Stomach smooth muscle (tissue), 2 donors: ENCODE measurements around the gene ADAMTSL1.
"Not testable (repeated sequence)": the region's sequence is repeated elsewhere in the genome, so short reads cannot be mapped to it uniquely, and the experiment has no call there.

Source experiments
- H3K27ac ChIP-seq: one replicate; pipeline ENCODE4 v1.7.0; 2013; ENCODE audit warnings: mild to moderate bottlenecking, low read length, inconsistent platforms
- H3K27me3 ChIP-seq, 2 donors: one replicate each; pipeline ENCODE4 v1.7.0; 2013; ENCODE audit warnings: low read length in 2 of 2; ENCODE audit not compliant: insufficient read depth in 2 of 2, control insufficient read depth in 1 of 2
- H3K36me3 ChIP-seq, 2 donors: one replicate each; pipeline ENCODE4 v1.7.0; 2013; ENCODE audit warnings: low read length in 2 of 2; ENCODE audit not compliant: control insufficient read depth in 2 of 2, insufficient read depth in 2 of 2
- H3K4me1 ChIP-seq: one replicate; pipeline ENCODE4 v1.7.0; 2013; ENCODE audit warnings: low read length; ENCODE audit not compliant: control insufficient read depth, insufficient read depth
- H3K4me3 ChIP-seq, 2 donors: one replicate each; pipeline ENCODE4 v1.7.0; 2013; ENCODE audit warnings: low read length in 2 of 2
- H3K9ac ChIP-seq, 2 donors: one replicate each; pipeline ENCODE4 v1.7.0; 2013; ENCODE audit warnings: low read length in 2 of 2, mild to moderate bottlenecking in 1 of 2
- H3K9me3 ChIP-seq, 2 donors: one replicate each; pipeline ENCODE4 v1.7.0; 2013; ENCODE audit warnings: low read length in 2 of 2; ENCODE audit not compliant: control insufficient read depth in 2 of 2
- donor health status: healthy.
- donor health status: Pancreatic carcinoma.

The ADAMTSL1 gene

DNA sequence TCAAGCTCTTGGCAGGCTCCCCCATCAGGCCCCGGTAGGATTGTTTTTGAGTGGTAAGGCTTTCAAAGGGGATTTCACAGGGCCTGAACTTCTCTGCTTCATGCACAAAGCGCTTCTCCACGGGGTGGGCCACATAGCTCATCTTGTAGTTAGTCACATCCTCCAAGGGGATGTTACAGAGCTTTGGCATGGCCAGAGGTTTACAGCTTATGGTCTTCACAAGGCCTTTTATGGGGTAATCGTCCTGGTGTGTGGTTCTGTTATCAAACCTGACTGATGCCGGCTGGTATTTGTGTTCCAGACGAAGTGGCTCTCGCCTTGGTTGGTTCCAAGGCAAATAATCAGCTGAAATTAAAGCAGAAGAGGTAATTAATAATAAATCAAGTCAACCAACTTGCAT lies 454.8 kb downstream of the ADAMTSL1 start:
- Histone ChIP-seq H3K9me3 (no peaks in the 10 kb centered on the region), H3K36me3 (no peaks in the 10 kb centered on the region), H3K9ac (no peak overlapping the region), H3K27me3 (no peaks in the 10 kb centered on the region), H3K27ac (no peak overlapping the region), H3K4me3 (no peak overlapping the region), H3K4me1 (no peaks in the 10 kb centered on the region)

DNA sequence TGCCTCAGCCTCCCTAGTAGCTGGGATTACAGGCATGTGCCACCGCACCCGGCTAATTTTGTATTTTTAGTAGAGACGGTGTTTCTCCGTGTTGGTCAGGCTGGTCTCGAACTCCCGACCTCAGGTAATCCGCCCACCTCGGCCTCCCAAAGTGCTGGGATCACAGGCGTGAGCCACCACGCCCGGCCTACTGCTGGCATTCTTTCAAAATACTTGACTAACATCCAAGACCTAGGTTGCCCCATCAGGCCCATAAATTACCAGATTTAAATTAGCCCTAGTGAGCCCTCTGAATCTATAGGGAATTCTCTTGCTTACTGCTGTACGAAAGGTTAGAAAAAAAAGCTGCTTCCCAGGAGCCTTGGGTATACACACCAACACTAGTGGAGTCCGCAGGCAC lies 456.7 kb downstream of the ADAMTSL1 start:
- not testable (repeated sequence) for H3K9ac ChIP-seq, H3K9me3 ChIP-seq, H3K27me3 ChIP-seq, H3K4me3 ChIP-seq, H3K36me3 ChIP-seq, H3K4me1 ChIP-seq, H3K27ac ChIP-seq

DNA sequence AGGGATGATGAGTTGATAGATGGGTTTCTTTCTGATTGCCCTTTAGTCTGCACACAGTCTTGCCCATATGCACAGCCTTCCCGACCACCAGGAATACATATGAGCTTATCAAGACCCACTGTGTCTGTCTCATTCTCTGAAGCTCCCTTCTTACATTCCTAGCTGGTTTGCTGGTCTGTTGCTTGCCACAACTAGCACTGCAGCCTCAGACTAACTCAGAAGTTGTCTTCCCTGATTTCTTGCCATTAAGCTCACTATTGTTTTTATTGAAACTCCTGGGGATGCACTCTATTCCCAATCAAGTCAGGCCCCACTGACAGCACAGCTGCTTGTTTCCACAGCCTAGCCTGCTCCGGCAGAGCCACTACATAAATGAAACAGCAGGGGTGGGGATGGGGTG lies 461.6 kb downstream of the ADAMTSL1 start:
- no peaks in the 10 kb centered on the region for H3K27me3 ChIP-seq
- H3K36me3 ChIP-seq, result no peaks in the 10 kb centered on the region
- no peak overlapping the region for H3K27ac ChIP-seq
- no peaks in the 10 kb centered on the region for H3K9me3 ChIP-seq
- H3K9ac ChIP-seq, result no peak overlapping the region
- H3K4me1 ChIP-seq, result no peaks in the 10 kb centered on the region
- no peak overlapping the region for H3K4me3 ChIP-seq

DNA sequence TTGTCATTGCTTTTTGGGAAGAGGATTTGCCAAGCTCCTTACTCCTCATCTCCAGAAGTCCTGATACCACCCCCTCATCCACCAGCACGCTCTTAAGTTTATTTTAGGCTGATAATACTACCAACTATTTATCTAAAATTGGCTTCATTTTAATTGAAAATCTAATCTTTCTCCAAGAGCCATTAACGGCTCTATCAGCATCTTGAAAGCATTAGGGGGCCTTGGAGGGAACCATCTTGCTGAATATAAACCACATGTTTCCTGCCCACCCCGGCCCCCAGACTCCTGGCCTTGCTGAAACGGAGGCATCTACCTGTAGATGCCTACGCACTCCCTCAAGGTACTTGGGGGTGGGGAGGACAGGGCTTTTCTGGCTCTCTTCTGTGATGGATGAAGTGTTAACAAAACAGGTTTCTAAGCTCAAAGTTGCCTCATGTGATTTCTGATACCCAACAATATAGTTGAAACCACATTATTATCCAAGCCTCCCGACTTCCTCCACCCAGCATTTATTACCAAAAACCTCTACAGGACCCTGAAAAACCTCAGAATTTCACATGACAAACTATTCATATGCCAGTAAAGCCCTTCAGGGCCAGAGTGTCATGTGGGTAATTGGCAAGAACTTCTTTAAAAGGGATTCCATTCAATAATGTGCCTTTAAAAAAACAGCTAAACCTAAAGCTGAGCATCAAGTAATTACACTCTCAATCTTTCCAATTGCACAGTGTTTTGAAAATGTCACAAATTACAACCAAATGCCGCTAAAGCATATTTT lies 462.3 kb downstream of the ADAMTSL1 start:
- Histone ChIP-seq H3K9ac (no peak overlapping the region), H3K9me3 (no peaks in the 10 kb centered on the region), H3K27ac (no peak overlapping the region), H3K36me3 (no peaks in the 10 kb centered on the region), H3K4me3 (no peak overlapping the region), H3K4me1 (no peaks in the 10 kb centered on the region), H3K27me3 (no peaks in the 10 kb centered on the region)

DNA sequence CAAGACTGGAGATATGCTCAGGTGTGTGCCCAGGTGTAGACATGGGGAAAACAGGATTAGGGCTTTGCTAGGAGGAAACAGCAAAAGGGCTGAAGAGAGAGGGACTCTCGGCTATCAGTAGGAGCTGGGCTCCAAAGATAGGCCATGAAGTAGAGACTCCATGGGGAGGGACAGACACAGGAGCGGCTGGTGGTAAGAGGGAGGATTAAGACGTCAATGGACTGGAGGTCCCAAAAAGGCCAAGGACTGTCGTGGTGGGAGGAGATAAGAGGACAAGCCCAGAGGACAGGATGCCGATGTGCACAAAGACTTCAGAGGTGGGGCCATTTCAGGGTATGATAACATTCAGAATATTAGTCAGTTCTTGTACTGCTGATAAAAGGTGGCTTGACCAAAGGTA lies 466.0 kb downstream of the ADAMTSL1 start:
- Histone ChIP-seq H3K9me3 (no peaks in the 10 kb centered on the region), H3K4me3 (no peak overlapping the region), H3K36me3 (no peaks in the 10 kb centered on the region), H3K27me3 (no peaks in the 10 kb centered on the region), H3K27ac (no peak overlapping the region), H3K9ac (no peak overlapping the region), H3K4me1 (no peaks in the 10 kb centered on the region)

DNA sequence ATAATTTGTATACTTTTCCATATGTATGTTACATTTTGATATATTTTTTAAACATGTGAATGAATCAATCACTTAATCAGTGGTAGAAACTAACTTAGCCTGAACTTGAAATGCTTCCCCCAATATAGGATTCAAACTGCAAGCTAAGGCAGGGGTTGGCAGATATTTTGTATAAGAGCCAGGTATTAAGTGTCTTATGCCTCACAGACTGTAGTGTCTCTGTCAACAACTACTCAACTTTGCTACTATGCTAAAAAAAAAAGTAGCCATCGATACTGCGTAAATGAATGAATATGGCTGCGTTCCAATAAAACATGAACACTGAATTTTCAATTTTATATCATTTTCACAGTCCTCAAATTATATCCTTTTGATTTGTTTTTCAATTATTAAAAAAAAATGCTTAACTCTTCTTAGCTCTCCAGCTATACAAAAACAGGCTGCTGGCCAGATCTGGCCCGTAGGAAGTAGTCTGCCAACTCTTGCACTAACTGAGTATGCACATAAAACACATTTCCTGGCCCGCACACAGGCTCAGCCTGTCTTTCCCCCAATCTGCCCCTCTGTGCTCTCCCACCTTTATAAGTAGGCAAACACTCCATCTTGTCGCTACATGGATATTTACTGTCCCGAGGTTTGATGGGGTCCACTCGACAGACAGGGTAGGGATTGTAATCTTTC lies 467.2 kb downstream of the ADAMTSL1 start:
- no peak overlapping the region for H3K4me3 ChIP-seq
- H3K27ac ChIP-seq, result no peak overlapping the region
- H3K4me1 ChIP-seq, result no peaks in the 10 kb centered on the region
- no peaks in the 10 kb centered on the region for H3K36me3 ChIP-seq
- no peaks in the 10 kb centered on the region for H3K9me3 ChIP-seq
- H3K27me3 ChIP-seq, result no peaks in the 10 kb centered on the region
- H3K9ac ChIP-seq, result no peak overlapping the region

DNA sequence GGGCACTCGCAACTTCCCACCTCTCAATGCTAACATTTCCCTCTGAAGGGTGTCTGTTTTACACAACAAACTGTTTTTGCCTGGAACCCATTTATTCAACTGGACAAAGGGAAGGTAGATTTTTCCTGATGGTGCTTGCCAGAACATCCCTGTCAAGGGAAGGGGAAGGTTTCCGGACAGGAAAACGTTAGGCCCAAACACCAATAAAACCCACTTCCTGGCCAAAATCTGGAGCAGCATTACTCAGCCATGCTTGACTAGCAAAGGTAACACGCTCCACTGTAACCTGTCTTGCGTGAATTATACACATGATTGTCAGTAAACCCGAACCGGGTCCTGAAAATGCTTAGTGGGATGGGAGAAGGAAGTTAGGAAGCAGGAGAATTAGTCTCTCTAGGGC lies 468.8 kb downstream of the ADAMTSL1 start:
- H3K36me3 ChIP-seq, result no peaks in the 10 kb centered on the region
- no peak overlapping the region for H3K9ac ChIP-seq
- H3K27me3 ChIP-seq, result no peaks in the 10 kb centered on the region
- no peak overlapping the region for H3K4me3 ChIP-seq
- no peaks in the 10 kb centered on the region for H3K9me3 ChIP-seq
- no peaks in the 10 kb centered on the region for H3K4me1 ChIP-seq
- no peak overlapping the region for H3K27ac ChIP-seq

DNA sequence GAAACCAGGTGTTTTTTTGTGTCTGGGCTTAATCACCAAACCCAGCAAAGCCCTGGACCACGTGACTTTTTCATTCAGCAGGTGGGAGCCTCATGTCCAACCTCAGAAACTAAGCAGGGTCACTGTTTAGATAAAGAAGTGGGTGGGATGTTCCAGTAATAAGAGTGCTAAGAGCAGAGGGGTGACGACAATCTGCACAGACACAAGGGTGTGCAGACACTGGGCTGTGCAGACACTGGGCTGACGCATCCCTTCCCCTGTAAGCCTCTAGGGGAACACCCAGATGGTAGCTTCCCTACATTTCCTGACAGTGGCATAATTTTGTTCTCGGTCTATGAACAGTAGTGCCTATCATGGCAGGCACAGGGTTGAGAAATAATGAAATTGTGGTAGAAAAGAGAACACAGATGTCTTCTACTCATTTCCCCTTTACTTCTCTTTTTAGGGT lies 474.0 kb downstream of the ADAMTSL1 start:
- Histone ChIP-seq H3K4me1 (no peaks in the 10 kb centered on the region), H3K27me3 (no peaks in the 10 kb centered on the region), H3K27ac (no peak overlapping the region), H3K4me3 (no peak overlapping the region), H3K9ac (no peak overlapping the region), H3K9me3 (no peaks in the 10 kb centered on the region), H3K36me3 (no peaks in the 10 kb centered on the region)

DNA sequence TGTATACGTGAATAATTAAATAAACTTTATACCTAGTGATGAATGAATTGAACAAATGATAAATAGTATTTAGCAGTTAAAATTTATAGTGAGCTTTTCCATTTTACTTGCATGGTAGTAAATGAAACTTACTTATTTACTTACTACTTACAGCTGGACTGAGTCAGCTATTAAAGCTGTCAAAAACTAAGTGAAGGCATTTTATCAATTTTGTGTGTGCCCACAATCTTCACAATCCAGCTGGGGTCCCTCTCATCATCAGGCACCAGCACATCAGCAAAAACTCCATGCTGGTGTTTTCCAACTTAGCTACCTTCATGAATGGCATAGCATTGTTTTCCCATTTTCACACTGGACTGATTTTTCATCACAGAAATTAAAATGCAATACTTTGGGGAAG lies 478.0 kb downstream of the ADAMTSL1 start:
- Histone ChIP-seq H3K4me3 (no peak overlapping the region), H3K9ac (no peak overlapping the region), H3K27me3 (no peaks in the 10 kb centered on the region), H3K4me1 (no peaks in the 10 kb centered on the region), H3K27ac (no peak overlapping the region), H3K36me3 (no peaks in the 10 kb centered on the region), H3K9me3 (no peaks in the 10 kb centered on the region)

DNA sequence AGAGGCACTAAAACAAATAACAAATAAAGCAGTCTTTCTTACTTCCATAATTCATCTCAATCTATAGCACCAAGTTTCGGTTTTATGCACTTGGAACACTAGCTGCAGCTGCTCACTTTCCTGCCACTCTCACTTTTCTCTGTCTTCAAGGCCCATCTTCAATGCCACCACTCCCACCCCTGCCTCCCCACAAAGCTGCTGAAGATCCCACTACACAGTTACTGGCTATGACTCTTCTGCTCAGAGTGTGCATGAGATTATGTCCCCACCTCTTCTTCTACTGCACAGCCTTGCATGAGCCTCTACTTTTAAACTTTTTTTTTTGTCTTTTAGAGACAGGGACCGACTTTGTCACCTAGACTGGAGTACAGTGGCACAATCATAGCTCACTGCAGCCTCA lies 481.7 kb downstream of the ADAMTSL1 start:
- H3K9me3 ChIP-seq, result no peaks in the 10 kb centered on the region
- H3K9ac ChIP-seq, result no peak overlapping the region
- no peaks in the 10 kb centered on the region for H3K4me1 ChIP-seq
- H3K27me3 ChIP-seq, result no peaks in the 10 kb centered on the region
- no peak overlapping the region for H3K4me3 ChIP-seq
- H3K27ac ChIP-seq, result no peak overlapping the region
- H3K36me3 ChIP-seq, result no peaks in the 10 kb centered on the region
